Fibroblast of the conjunctiva (primary cell): ENCODE data around the gene NUP210L.
A peak's percentile ranks its signal among the peaks of the same experiment; 100 is the strongest.
"Not testable (repeated sequence)": the region's sequence is repeated elsewhere in the genome, so short reads cannot be mapped to it uniquely, and the experiment has no call there.

Experiments used
- DNase-seq: peaks from one replicate; pipeline ENCODE4 v3.0.0-alpha.2; 2010; ENCODE audit warnings: low read depth

The NUP210L gene

DNA sequence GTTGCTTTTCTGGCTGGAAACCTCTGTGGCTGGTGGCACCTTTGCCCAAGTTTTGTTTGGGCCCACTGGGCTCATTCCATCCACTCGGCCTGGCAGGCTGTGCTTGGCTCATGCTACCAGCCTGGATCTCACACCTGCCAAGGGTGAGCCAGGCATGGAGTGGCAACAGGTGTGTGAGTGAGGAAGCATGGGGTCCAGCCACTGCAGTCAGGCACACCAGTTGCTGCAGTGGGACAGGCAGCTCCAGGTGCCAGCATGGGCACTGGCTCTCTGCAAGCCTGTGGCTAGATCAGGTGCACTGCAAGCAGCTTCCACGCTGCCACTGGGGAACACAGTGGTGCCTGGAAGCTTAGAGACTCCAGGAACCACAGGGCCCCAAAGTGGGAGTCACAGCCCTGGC lies 57.0 kb downstream of the NUP210L start:
- no peak for DNase-seq

DNA sequence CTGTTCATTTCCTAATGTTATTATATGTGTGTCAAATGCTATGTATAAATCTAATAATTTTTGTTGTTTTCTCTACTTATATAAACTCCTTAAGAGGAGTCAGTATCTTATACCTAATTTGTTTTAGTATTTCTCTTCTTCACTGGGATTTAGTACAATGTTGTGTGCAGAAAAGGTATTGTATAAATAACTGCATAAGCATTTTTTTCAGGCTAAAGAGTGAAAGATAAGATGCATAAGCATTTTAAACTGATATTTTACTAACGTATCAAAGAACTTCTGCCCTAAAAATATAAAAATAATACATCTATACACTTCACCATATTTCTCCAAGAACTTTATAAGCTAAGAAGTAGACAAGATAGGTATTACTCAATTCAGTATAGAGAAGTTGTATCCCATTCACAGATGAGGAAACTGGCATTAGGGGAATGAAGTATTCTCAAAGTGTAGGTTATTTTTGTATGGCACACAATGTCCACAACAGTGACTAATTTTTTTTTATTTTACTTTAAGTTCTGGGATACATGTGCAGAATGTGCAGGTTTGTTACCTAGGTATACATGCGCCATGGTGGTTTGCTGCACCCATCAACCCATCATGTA lies 59.3 kb downstream of the NUP210L start:
- no peak for DNase-seq

DNA sequence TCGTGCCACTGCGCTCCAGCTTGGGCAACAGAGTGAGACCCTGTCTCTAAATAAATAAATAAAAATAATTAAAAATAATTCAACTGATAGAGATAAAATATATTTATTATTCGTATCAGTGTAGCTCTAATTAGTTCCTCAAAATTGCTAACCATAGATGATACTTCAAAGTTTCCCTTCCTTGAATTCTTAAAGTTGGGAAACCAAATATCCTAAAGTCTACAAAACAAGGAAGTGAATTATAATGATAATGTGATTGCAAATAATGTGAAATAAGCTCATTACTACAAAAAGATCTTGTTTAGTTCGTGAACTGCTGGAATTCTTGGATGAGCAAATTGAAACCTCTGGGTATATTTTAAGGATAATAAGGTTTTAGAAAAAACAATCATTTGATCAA lies 60.5 kb downstream of the NUP210L start:
- DNase-seq, result no peak

DNA sequence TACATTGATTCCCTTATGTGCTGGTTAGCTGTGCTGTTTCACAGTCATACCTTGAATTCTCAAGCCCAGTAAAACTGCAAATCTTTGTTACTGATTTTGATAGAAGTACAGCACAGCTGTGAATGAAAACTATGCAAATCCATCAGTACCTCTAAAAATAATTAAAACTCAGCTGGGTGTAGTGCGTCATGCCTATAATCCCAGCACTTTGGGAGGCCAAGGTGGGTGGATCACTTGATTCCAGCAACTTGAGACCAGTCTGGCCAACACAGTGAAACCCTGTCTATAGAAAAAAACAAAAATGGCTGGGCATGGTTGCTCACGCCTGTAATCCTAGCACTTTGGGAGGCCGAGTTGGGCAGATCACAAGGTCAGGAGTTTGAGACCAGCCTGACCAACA lies 61.2 kb downstream of the NUP210L start:
- no peak for DNase-seq

DNA sequence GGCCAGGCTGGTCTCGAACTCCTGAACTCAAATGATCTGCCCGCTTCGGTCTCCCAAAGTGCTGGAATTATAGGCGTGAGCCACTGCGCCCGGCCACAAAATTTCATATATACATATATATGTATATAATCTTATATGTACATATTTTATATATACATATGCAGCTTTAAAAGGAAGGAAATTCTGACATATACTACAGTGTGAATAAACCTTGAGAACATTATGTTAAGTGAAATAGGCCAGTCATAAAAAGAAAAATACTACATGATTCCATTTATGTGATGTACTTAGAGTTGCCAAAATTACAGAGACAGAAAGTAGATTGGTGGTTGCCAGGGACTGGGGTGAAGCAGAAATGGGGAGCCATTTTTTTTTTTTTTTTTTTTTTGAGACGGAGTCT lies 63.2 kb downstream of the NUP210L start:
- no peak for DNase-seq

DNA sequence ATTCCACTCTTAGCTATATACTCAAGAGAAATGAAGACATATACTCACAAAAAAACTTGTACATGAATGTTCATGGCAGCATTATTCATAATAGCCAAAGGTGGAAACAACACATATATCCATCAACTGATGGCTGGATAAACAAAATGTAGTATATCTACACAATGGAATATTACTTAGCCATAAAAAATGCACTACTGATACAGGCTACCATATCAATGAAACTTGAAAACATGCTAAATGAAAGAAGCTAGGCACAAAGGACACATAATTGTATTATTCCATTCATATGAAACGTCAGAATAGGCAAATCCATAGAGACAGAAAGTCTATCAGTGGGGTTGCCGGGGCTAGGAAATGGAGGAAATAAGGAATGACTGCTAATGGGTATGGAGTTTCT lies 67.3 kb downstream of the NUP210L start:
- no peak for DNase-seq

DNA sequence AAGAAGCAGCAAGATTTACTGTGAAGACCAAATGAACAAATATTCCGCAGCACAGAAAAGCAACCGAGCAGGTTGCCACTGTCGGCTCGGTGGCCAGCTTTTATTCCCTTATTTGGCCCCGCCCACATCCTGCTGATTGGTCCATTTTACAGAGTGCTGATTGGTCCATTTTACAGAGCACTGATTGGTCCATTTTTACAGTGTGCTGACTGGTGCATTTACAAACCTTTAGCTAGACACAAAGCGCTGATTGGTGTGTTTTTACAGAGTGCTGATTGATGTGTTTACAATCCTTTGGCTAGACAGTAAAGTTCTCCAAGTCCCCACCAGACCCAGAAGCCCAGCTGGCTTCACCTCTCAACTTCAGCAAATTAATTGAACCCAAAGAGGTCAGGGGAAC lies 71.8 kb downstream of the NUP210L start:
- DNase-seq, result not testable (repeated sequence)

DNA sequence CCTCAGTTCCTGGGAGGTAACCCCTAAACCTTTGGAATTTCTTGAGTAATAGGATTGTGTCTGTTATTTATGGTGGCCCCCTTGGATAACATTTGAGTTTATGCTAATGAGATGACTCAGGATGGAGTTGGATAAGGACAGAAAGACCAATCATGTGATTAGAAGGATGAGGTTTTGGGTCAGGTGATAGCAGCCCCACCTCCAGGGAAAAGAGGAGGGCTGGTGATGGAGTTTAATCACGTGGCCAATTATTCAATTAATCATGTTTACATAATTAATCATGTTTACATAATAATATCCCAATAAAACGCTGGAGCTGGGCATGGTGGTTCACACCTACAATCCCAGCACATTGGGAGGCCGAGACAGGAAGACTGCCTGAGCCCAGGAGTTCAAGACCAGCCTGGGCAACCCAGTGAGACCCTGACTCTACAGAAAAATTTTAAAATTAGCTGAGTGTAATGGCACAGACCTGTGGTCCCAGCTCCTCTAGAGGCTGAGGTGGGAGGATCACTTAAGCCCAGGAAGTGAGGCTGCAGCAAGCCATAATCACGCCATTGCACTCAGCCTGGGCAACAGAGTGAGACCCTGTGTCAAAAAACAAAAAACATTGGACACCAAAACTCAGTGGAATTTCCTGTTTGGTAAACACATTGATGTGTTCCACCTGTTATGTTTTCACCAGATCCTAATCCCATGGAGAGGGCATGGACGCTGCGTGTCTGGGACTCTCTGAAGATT lies 73.3 kb downstream of the NUP210L start:
- no peak for DNase-seq

DNA sequence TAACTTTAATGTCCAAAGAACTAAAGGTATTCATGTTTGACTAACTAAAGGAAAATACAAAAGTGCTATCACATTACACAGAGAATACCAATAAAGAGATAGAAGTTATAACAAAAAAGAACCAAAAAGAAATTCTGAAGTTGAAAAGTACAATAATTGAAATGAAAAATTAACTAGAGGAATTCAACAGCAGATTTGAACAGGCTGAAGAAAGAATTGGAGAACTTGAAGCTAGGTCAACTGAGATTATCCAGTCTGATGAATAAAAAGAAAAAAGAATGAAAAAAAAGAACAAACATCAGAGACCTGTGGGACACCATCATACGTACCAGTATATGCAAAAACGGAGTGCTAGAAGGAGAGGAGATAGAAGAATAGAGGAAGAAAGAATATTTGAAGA lies 78.5 kb downstream of the NUP210L start:
- no peak for DNase-seq

DNA sequence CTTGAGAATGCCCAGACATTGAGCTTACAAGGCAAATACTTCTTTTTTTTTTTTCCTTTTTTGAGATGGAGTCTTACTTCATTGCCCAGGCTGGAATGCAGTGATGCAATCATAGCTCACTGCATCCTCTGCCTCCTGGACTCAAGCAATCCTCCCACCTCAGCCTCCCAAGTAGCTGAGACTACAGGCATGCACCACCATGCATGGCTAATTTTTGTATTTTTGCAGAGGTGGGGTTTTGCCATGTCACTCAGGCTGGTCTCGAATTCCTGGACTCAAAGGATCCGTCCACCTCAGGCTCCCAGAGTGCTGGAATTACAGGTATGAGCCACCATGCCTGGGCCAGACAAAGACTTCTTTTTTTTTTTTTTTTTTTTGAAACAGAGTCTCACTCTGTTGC lies 79.1 kb downstream of the NUP210L start:
- DNase-seq, result no peak

DNA sequence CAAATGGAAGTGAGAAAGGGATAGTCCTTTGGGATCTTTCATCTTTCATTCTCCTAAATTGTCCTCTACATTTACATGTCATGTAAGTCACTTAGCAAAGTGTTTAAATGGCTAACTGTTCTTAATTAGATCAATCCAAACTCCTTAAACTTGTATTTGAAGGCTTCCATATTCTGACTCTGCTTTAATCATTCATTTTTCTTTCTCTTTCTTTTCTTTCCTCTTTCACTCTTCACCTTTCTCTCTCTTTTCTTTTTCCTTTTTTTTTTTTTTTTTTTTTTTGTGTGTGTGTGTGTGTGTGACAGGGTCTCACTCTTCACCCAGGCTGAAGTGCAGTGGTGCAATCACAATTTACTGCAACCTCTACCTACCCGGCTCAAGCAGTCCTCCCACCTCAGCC lies 92.6 kb downstream of the NUP210L start:
- DNase-seq, result no peak

DNA sequence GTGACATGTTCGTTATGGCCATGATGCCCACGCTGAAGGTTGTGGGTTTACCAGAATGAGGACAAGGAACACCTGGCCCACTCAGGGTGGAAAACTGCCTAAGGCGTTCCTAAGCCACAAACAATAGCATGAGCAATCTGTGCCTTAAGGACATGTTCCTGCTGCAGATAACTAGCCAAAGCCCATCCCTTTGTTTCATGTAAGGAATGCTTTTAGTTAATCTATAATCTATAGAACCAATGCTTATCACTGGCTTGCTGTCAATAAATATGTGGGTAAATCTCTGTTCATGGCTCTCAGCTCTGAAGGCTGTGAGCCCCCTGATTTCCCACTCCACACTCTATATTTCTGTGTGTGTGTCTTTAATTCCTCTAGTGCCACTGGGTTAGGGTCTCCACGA lies 107.4 kb downstream of the NUP210L start:
- DNase-seq, result not testable (repeated sequence)

DNA sequence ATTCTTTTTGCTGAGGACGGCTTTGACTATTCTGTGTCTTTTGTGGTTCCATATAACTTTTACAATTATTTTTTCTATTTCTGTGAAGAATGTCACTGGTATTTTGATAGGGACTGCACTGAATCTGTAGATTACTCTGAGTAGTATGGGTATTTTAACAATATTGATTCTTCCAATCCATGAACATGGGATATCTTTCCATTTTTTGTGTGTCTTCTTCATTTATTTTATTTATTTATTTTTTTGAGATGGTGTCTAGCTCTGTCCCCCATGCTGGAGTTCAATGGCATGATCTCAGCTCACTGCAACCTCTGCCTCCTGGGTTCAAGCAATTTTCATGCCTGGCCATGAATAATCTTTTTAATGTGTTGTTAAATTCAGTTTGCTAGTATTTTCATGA lies 121.2 kb downstream of the NUP210L start:
- not testable (repeated sequence) for DNase-seq

DNA sequence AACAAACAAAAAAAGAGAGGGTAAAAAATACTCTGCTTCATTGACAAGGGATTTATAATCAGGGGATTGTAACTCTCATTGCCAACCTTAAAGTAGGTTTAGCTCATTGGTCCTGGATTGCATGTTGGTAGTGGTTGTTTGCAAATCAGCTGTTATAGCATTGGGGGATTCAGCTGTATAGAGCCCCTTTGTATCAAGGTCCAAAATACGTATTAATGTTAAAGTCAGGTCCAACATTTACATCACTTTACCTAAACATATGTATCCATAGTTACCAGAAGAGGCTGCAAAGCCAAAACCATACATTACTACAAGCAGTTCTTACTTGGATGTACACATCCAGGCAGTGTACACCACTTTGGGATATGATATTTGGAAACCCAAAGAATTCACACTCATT lies 134.9 kb downstream of the NUP210L start:
- DNase-seq, result no peak

DNA sequence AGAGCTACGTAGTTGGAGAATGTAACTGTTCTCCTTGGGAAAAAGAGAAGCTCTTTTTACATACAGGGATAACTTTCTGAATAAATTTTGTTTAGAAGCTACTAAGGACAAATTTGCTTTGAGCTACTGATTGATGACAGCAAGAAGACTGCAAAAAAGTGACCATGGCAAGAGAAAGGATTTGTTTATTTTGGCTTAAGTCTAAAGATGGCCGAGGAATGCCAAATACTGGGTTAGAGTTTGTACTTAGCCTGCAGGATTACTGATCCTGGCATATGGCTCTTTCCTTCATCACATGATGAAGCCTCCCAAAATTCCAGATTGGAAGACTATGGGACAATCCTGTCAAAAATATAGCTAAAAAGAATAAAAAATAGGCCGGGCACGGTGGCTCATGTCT lies 135.6 kb downstream of the NUP210L start:
- DNase-seq, result no peak

DNA sequence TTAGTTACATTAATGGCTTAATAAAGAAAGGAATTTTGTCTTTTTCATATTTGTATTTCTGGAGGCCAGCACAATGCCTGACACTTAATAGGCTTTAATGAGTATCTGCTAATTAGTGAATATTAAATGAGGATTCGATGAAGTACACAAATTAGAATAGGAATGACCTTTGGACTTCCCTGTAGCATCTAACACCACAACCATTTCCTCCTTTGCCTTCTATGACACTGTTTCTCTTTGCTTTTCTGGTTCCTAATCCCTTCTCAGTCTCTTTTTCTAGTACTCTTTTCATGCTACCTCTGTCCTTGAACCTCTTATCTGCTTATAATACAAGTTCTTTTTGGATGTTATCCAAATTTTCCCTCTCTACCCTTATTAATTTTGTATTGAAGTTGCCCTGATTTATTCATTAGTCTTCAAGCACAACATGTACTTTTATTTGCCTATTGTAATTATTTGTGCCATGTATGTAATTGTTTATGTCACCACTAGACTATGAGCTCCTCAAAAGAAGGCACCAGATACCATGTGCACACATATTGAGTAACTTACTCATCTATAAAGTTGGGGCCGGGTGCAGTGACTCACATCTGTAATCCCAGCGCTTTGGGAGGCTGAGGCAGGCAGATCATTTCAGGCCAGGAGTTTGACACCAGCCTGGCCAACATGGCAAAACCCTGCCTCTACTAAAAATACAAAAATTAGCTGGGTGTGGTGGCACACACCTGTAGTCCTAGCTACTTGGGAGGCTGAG lies 140.5 kb downstream of the NUP210L start:
- peak; percentile 26 for DNase-seq

DNA sequence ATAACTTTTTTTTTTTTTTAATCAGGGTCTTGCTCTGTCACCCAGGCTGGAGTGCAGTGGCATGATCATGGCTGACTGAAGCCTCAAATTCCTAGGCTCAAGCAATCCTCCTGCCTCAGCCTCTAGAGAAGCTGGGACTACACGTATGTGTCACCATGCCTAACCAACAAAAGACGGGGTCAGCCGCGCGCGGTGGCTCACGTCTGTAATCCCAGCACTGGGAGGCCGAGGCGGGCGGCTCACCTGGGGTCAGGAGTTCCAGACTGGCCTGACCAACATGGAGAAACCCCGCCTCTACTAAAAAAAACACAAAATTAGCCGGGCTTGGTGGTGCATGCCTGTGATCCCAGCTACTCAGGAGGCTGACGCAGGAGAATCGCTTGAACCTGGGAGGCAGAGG lies 142.3 kb downstream of the NUP210L start:
- not testable (repeated sequence) for DNase-seq

DNA sequence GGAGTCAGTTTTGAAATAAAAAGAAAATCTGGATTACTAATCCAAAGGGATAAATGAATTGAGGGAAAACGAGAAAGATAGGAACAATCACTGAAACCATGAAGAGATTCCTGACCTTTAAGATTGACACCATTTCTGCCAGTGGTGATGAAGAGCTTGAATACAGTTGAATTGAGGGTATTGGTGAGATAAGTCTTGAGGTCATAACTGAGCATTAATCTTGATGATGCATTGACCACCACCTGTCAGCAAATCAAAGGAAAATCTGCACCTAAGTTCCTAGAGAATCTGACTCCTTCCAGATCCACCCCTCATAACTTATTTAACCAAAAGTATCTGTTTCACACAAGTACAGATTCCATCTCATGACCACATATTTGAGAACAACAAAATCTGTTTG lies 142.7 kb downstream of the NUP210L start:
- no peak for DNase-seq

DNA sequence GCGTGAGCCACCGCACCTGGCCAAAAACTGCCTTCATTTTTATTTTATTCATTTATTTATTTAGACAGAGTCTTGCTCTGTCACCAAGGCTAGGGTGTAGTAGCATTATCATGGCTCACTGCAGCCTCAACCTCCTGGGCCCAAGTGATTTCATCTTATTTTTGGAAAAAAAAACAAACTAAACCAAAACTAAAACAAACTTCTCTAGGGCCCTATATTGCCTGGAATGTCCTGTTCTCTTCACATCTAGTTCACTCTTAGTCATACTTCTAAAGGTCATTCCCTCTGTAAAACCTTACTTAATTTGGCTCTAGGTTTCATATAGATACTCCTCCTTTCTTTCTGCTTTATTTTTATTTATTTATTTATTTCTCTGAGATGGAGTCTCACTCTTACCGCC lies 148.7 kb downstream of the NUP210L start:
- peak; percentile 51 for DNase-seq

DNA sequence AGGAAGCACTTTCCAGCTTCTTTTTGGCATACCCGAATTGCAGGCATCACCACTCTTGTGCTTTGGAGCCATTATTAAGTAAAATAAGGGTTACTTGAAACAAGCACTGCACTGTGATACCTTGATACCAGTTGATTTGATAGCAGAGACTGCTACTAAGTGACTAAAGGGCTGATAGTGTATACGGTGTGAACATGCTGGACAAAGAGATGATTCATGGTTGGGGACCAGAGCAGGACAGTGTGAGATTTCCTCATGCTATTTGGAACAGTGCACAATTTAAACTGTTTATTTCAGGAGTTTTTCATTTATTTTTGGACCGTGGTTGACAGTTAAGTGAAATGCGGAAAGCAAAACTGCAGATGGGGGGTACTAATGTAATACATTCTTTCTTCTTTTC lies 154.5 kb downstream of the NUP210L start:
- no peak for DNase-seq

DNA sequence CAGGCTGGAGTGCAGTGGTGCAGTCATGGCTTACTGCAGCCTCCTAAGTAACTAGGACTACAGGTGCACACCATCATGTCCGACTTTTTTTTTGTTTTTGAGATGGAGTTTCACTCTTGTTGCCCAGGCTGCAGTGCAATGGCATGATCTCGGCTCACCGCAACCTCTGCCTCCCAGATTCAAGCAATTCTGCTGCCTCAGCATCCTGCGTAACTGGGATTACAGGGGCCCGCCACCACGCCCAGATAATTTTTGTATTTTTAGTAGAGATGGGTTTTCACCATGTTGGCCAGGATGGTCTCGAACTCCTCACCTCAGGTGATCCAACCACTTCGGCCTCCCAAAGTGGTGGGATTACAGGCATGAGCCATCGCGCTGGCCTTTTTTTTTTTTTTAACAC lies 158.0 kb downstream of the NUP210L start:
- DNase-seq, result not testable (repeated sequence)

DNA sequence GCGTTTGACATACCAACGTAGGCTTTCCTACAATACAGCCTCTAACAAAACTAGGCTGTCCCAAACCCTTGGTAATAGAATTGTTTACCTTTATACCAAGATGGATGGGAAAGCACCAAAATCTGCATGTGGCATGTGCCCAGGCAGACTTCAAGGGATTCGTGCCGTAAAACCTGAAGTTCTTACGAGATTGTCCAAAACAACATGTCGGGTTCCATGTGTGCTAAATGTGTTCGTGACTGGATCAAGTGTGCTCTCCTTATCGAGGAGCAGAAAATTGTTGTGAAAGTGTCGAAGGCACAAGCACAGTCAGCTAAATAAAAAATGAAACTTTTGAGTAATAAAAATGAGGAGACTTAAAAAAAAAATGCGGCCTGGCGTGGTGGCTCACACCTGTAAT lies 159.2 kb downstream of the NUP210L start:
- DNase-seq, result no peak

DNA sequence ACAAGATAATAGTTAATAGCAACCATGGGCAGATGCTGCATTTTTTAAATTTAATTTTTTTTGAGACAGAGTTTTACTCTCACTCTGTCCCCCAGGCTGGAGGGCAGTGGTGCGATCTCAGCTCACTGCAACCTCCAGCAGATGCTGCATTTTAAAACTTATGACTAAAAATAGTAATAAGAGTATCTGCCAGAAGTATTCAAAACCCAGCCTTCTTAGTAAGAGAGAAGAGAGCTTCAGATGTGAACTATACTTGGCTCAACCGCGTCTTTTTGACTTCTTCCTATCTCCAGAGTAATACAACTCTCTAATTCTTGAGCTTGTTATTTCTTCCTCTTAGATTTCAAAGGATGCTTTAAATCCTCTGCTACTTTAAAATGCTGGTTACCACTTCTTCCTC lies 159.7 kb downstream of the NUP210L start:
- no peak for DNase-seq
